Activated CD4-positive, alpha-beta T cell treated with anti-CD3 and anti-CD28 coated beads for 36 hours (primary cell): ENCODE results near the gene TUBA8. TPM values are rescaled to one million over a fixed set of nuclear protein-coding genes. Genes with fewer than 3 reads are reported as not detected.
"Not testable (repeated sequence)": the region's sequence is repeated elsewhere in the genome, so short reads cannot be mapped to it uniquely, and the experiment has no call there.

Experiments used
- ATAC-seq: fragments of 200-7000 bp; cut with Tn5 transposase; one replicate; pipeline ENCODE4 v1.10.0; 2021; ENCODE audit warnings: mild to moderate bottlenecking, moderate library complexity
- CTCF ChIA-PET: fragments of 350-600 bp; sonication (Branson Sonifier 250); formaldehyde crosslinking; loops from one replicate; lab custom pipeline; 2021; ENCODE audit warnings: antibody characterized with exemption; lab: Charles Lee
- POLR2A ChIA-PET: fragments of 350-600 bp; sonication (Branson Sonifier 250); formaldehyde crosslinking; loops from one replicate; lab custom pipeline; 2021; ENCODE audit warnings: antibody characterized with exemption, inconsistent platforms; lab: Charles Lee
- DNase-seq: peaks from one replicate; pipeline ENCODE4 v3.0.0-alpha.2; 2020
- H3K27ac Mint-ChIP-seq: one replicate; pipeline ENCODE4 v1.8.0; 2021; ENCODE audit warnings: mixed read lengths
- H3K27me3 Mint-ChIP-seq: one replicate; pipeline ENCODE4 v1.8.0; 2021; ENCODE audit warnings: mixed read lengths
- H3K36me3 Mint-ChIP-seq: one replicate; pipeline ENCODE4 v1.8.0; 2021; ENCODE audit warnings: low read depth, mixed read lengths
- H3K4me1 Mint-ChIP-seq: one replicate; pipeline ENCODE4 v1.8.0; 2021; ENCODE audit warnings: mixed read lengths
- H3K4me3 Mint-ChIP-seq: one replicate; pipeline ENCODE4 v1.8.0; 2021; ENCODE audit warnings: mild to moderate bottlenecking, moderate library complexity, mixed read lengths
- H3K9me3 Mint-ChIP-seq: one replicate; pipeline ENCODE4 v1.8.0; 2021; ENCODE audit warnings: low read depth, mixed read lengths
- intact Hi-C, 2 experiments: fragments of 100-400 bp; cut with DNase I in 1 of 2; cut with micrococcal nuclease in 1 of 2; formaldehyde crosslinking; loops; one replicate each; pipeline versions ENCODE4 v1.14.2 to v1.15.1; 2022 to 2024; cut with DNase I, micrococcal nuclease
- total RNA-seq, 2 experiments: library from RNA; stranded (reverse); gene quantifications; one replicate each; pipeline ENCODE4 v1.2.3, GENCODE V29; 2021

The TUBA8 gene
- total RNA-seq, 2 experiments from 2014 or later: 1.9 to 2.6 TPM

DNA sequence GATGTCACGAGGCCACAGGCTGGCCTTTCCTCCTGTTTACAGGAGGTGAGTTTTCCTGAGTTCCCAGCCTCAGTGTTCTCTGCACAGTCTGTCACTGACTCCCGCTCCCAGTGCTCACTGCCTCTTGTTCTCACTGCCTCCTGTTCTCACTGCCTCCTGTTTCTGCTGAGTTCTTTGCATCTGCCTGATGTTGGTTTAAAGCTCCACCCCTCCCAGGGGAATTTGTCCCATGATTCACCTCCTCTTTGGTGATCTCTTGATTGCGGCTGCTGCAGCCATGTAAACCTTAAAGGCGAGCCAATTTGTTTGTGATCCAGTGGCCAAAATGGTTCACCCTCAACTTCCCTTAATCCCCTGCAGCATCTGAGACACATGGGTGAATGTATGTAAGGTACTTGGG is 6.0 kb upstream of the TUBA8 start:
- CTCF ChIA-PET: interaction anchor here (3.0 kb wide), 1 partner anchor 26 kb away, joined by 11 read pairs; the partner anchor contains the start of gene PEX26

DNA sequence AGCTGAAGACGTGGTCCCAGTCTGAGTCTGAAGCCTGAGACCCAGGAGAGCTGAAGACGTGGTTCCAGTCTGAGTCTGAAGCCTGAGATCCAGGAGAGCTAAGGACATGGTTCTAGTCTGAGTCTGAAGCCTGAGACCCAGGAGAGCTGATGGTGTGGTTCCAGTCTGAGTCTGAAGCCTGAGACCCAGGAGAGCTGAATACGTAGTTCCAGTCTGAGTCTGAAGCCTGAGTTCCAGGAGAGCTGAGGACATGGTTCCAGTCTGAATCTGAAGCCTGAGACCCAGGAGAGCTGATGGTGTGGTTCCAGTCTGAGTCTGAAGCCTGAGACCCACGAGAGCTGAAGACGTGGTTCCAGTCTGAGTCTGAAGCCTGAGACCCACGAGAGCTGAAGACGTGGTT is 4.6 kb upstream of the TUBA8 start:
- peak; percentile 42 for DNase-seq
- Mint-ChIP-seq H3K9me3 (peaks cover 16% of the 10 kb centered on the region), H3K36me3 (peaks cover 49% of the 10 kb centered on the region), H3K27me3 (peaks cover 24% of the 10 kb centered on the region), H3K4me1 (peaks cover 64% of the 10 kb centered on the region), H3K27ac (peak overlapping the region; percentile 79)
- intact Hi-C loops: loop anchor here (1.0 to 5.0 kb wide), 4 partner anchors 9 to 46 kb away; partner anchors contain the start of gene USP18 (in 1 of the 2)
- ChIA-PET CTCF (interaction anchor here (0.7 to 3.0 kb wide), 4 partner anchors 27 to 858 kb away, joined by 3 to 11 read pairs (median 6); partner anchors contain the start of gene PEX26), POLR2A (interaction anchor here (1.1 to 2.0 kb wide), 2 partner anchors 15 to 28 kb away, joined by 4 to 11 read pairs; partner anchors contain the start of gene PEX26)
- H3K4me3 Mint-ChIP-seq, ATAC-seq: not testable (repeated sequence)

More for the DNA sequence above, 6.0 kb upstream of the TUBA8 start:
- ATAC-seq: no peak
- H3K27me3 Mint-ChIP-seq: peaks cover 14% of the 10 kb centered on the region
- H3K9me3 Mint-ChIP-seq: peaks cover 16% of the 10 kb centered on the region
- DNase-seq: no peak
- H3K4me3 Mint-ChIP-seq: no peak overlapping the region
- intact Hi-C loops: loop anchor here in 1 of 2 experiments (1.0 kb wide), 1 partner anchor 27 kb away; the partner anchor contains the start of gene PEX26
- H3K36me3 Mint-ChIP-seq: peaks cover 54% of the 10 kb centered on the region
- H3K27ac Mint-ChIP-seq: no peak overlapping the region
- peaks cover 54% of the 10 kb centered on the region for H3K4me1 Mint-ChIP-seq
- POLR2A ChIA-PET: no interaction called here

DNA sequence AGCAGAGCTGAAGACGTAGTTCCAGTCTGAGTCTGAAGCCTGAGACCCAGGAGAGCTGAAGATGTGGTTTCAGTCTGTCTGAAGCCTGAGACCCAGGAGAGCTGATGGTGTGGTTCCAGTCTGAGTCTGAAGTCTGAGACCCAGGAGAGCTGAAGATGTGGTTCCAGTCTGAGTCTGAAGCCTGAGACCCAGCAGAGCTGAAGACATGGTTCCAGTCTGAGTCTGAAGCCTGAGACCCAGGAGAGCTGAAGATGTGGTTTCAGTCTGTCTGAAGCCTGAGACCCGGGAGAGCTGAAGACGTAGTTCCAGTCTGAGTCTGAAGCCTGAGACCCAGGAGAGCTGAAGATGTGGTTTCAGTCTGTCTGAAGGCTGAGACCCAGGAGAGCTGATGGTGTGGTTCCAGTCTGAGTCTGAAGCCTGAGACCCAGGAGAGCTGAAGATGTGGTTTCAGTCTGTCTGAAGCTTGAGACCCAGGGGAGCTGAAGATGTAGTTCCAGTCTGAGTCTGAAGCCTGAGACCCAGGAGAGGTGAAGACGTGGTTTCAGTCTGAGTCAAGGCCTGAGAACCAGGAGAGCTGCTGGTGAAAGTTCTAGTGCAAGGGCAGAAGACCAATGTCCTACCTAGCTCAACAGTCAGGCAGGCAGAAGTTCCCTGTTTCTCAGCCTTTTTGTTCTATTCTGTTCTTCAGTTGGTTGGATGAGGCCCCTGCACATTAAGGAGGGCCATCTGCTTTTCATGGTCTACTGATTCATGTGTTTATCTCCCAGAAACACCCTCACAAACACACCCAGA is 3.9 kb upstream of the TUBA8 start:
- not testable (repeated sequence) for H3K4me3 Mint-ChIP-seq
- H3K36me3 Mint-ChIP-seq: peaks cover 42% of the 10 kb centered on the region
- peak overlapping the region; percentile 56 for H3K27ac Mint-ChIP-seq
- POLR2A ChIA-PET: interaction anchor here (0.6 to 2.0 kb wide), 3 partner anchors 15 to 110 kb away, joined by 4 to 11 read pairs (median 4); partner anchors contain the start of gene PEX26
- CTCF ChIA-PET: interaction anchor here (0.7 to 3.0 kb wide), 4 partner anchors 28 to 321 kb away, joined by 3 to 11 read pairs (median 6); partner anchors contain the start of gene PEX26
- ATAC-seq (peak; percentile 37), DNase-seq (peak; percentile 68)
- H3K4me1 Mint-ChIP-seq: peaks cover 64% of the 10 kb centered on the region
- peaks cover 29% of the 10 kb centered on the region for H3K27me3 Mint-ChIP-seq
- intact Hi-C loops: loop anchor here (1.0 to 5.0 kb wide), 4 partner anchors 9 to 46 kb away; partner anchors contain the start of gene USP18 (in 1 of the 2)
- peaks cover 16% of the 10 kb centered on the region for H3K9me3 Mint-ChIP-seq

DNA sequence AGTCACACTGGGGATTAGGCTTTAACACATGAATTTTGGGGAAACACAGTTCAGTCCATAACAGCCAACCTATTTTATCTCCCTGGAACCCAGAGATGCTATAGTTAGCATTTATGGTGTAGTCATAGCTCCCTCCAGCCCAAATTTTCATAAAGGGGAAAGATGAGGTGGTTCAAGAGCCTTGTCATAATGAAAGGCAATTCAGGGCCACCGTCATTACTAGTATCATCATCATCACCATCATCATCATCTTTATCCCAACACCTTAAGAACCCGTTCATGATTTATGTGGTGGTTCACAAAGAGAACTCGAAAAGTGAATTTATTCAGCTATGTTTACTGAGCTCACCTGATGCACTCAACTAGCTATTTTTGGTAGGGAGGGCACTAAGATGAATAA is 2.4 kb upstream of the TUBA8 start:
- DNase-seq (no peak), ATAC-seq (peak; percentile 9)
- H3K36me3 Mint-ChIP-seq: peaks cover 32% of the 10 kb centered on the region
- peaks cover 36% of the 10 kb centered on the region for H3K27me3 Mint-ChIP-seq
- POLR2A ChIA-PET: no interaction called here
- intact Hi-C loops: loop anchor here in 1 of 2 experiments (5.0 kb wide), 1 partner anchor 44 kb away; the partner anchor contains the start of gene USP18
- peaks cover 59% of the 10 kb centered on the region for H3K4me1 Mint-ChIP-seq
- H3K9me3 Mint-ChIP-seq: peaks cover 16% of the 10 kb centered on the region
- H3K4me3 Mint-ChIP-seq: no peak overlapping the region
- no peak overlapping the region for H3K27ac Mint-ChIP-seq
- CTCF ChIA-PET: interaction anchor here (1.0 kb wide), 1 partner anchor 340 kb away, joined by 3 read pairs; no protein-coding TSS in a partner anchor

DNA sequence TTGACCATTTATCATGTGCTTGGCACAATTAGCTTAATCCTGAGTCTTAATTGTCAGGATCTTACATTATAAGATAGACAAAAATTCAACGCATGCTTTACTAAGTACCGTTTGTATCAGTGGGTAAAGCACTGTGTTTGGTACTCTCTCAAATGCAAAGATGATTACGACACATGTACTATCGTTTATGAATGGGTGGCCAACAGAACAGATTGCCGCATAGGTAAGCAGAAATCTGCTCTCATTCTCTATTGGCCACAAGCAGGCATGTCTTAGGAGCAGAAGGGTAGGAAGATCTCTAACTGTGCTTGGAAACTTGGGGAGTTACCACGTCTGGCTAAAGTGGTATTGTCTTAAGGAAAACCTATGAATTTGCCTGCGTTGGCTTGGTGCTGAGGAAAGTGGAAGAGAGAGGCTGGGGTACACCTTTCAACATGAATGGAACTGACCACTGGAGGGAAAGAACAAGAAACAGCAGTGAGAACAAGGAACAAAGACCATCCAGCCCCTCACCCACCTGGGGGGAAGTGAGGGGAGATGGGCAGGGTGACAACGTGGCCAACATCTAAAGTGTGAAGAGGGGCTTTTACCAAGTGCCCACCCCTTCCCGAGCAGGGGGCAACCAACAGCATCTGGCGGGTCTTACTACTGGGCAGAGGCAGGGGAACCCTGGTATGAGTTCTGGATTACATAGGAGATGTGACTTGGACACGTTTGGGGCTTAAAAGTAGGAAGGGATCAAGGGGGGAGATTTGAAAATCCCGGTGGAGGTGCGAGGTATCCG is 1.0 kb upstream of the TUBA8 start:
- H3K27ac Mint-ChIP-seq: no peak overlapping the region
- CTCF ChIA-PET: interaction anchor here (0.5 to 1.2 kb wide), 2 partner anchors 37 to 129 kb away, joined by 3 read pairs; no protein-coding TSS in a partner anchor
- peaks cover 57% of the 10 kb centered on the region for H3K4me1 Mint-ChIP-seq

DNA sequence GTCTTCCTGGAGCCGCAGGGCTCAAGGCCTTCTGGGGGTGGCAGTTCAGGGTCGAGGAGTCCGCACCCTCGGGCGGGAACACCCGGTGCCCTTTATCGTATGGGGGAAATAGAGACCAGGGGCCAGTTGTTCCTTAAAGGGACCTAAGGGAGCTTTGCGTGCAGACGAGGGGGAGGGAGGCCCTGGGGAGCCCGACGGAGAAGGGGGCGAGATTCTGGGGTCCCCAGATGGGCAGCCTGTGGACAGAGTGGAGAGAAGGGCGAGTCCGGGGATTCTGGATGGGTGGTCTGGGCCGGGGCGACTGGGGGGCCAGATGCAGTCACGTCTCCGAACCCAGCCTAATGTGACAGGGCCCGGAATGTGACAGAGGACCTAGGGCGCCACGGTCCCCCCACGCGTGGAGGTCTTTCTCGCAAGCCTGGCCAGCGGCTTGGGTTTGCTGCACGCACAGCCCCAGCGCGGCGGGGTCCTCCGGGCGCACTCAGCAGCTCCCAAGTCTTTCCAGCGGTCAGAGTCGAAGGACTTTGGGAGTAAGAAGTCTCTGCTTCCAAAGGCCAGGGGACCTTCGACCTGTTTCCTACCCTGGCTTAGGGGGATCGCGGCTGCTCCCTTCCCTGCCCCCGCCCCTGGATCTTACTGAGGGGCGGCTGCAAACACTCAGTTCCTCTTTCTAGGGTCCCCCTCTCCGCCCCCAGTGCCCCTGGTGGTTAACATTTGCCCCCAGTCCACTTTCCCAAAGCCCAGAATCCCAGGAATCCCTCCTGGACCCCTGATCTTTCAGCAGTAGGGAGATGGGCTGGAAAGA is 547 bp downstream of the TUBA8 start:
- Mint-ChIP-seq H3K4me3 (peak overlapping the region; percentile 39), H3K36me3 (peaks cover 7% of the 10 kb centered on the region), H3K9me3 (peaks cover 7% of the 10 kb centered on the region), H3K27me3 (peaks cover 39% of the 10 kb centered on the region), H3K4me1 (peaks cover 44% of the 10 kb centered on the region), H3K27ac (no peak overlapping the region)
- POLR2A ChIA-PET: no interaction called here
- CTCF ChIA-PET: interaction anchor here (0.5 to 1.2 kb wide), 2 partner anchors 39 to 43 kb away, joined by 3 read pairs; no protein-coding TSS in a partner anchor
- DNase-seq: no peak
- intact Hi-C loops: loop anchor here (2.0 to 5.0 kb wide), 3 partner anchors 34 to 40 kb away; partner anchors contain the start of genes PEX26 (in 2 of the 2) and USP18 (in 1 of the 2)
- ATAC-seq: no peak

More for the DNA sequence above, 1.0 kb upstream of the TUBA8 start:
- intact Hi-C loops: loop anchor here (2.0 to 5.0 kb wide), 4 partner anchors 32 to 43 kb away; partner anchors contain the start of genes PEX26 (in 2 of the 2) and USP18 (in 2 of the 2)
- no peak for DNase-seq
- POLR2A ChIA-PET: interaction anchor here (1.0 kb wide), 1 partner anchor 40 kb away, joined by 4 read pairs; the partner anchor contains the start of gene USP18
- H3K36me3 Mint-ChIP-seq: peaks cover 21% of the 10 kb centered on the region
- no peak for ATAC-seq
- H3K4me3 Mint-ChIP-seq: peak overlapping the region; percentile 46
- peaks cover 42% of the 10 kb centered on the region for H3K27me3 Mint-ChIP-seq
- peaks cover 15% of the 10 kb centered on the region for H3K9me3 Mint-ChIP-seq

DNA sequence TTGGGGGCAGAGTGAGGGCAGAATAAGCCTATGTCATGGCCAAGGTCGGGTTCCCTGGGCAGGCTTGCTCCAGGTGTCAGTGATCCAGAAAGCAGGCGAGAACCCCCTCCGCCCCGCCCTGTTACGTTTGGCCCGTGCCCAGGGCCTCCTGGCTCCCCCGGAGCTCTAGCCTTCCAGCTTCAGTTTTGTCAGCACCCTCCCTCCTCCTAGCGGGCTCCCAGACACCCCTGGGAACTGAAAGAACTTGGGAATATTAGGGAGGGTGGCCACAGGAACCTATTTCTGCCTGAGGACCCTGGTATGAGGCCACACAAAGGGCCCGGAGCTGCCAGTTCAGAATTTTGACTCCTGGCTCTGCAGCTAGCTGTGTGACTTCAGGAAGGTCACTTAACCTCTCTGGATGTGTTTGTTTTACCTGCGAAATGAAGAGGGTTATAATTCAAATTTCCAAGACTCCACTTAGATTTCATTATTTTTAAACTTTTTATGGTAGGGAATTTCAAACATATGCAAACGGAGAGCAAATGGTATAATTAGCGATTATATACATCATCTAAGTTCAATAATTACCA is 1.2 kb downstream of the TUBA8 start:
- ATAC-seq (no peak), DNase-seq (no peak)
- ChIA-PET CTCF (interaction anchor here (0.5 kb wide), 1 partner anchor 473 kb away, joined by 3 read pairs; no protein-coding TSS in a partner anchor), POLR2A (no interaction called here)
- H3K36me3 Mint-ChIP-seq: peaks cover 7% of the 10 kb centered on the region
- H3K27ac Mint-ChIP-seq: no peak overlapping the region
- intact Hi-C loops: loop anchor here (2.0 to 5.0 kb wide), 3 partner anchors 35 to 39 kb away; partner anchors contain the start of genes PEX26 (in 2 of the 2) and USP18 (in 1 of the 2)
- H3K9me3 Mint-ChIP-seq: peaks cover 3% of the 10 kb centered on the region
- H3K27me3 Mint-ChIP-seq: peaks cover 39% of the 10 kb centered on the region
- peaks cover 40% of the 10 kb centered on the region for H3K4me1 Mint-ChIP-seq
- H3K4me3 Mint-ChIP-seq: no peak overlapping the region

DNA sequence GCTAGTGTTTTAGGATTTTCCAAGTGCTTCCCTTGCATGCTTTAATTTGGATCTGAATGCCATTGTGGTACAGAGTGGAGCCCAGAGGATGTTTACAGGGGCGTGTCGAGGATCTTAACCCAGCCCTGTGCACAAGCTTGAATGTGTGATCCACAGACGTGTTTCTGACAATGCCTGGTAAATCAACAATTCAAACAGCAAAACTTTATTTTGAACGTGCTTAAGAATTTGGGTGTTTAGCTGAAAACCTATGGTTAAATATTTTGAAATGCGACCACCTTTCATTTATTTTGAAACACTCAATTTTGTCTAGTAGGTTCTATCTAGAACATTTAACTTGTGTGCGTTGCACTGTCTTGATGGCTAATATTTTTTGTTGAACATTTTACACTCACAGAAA is 1.8 kb downstream of the TUBA8 start:
- POLR2A ChIA-PET: no interaction called here
- ATAC-seq (no peak), DNase-seq (no peak)
- Mint-ChIP-seq H3K4me3 (no peak overlapping the region), H3K4me1 (peaks cover 35% of the 10 kb centered on the region), H3K27ac (no peak overlapping the region), H3K9me3 (peaks cover 3% of the 10 kb centered on the region), H3K27me3 (peaks cover 38% of the 10 kb centered on the region), H3K36me3 (peaks cover 4% of the 10 kb centered on the region)
- CTCF ChIA-PET: no interaction called here
- intact Hi-C loops: loop anchor here in 1 of 2 experiments (5.0 kb wide), 1 partner anchor 35 kb away; the partner anchor contains the start of gene PEX26

DNA sequence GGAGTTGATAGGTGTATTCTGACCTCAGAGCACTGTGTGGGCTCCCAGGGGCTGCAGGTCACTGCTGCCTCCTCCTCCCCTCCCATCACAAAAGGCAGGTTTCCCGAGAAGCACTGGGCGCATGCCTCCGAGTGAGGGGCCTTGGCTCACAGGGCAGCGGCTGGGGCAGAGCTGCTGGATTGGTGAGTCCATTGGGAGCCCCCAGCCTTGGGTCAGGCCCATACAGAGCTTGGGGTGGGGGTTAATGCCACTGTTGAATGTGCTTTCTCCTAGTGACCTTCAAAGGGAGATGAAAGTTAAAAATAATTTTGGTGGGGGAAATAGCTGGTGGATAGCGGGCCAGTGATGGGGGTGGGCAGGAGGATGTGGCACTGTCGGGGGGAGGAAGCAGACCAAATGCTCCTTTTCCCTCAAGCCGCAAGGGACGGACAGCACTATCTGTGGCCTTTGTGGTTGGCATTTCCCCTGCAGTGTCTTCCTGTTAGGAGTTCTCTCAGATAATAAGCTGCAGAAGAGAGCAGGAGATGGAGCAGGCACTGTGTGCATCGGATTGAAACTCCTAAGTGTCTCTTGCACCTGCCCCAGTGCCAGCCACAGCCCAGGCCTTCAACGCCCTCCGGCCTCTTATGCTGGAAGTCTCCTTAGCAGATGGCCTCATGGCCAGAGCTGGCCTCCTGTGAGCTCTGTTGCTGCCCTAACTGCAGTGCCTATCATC is 3.2 kb downstream of the TUBA8 start:
- POLR2A ChIA-PET: interaction anchor here (0.5 to 0.8 kb wide), 2 partner anchors 36 to 463 kb away, joined by 3 to 8 read pairs; partner anchors contain the start of gene PEX26
- Mint-ChIP-seq H3K9me3 (no peaks in the 10 kb centered on the region), H3K27ac (no peak overlapping the region), H3K4me3 (no peak overlapping the region), H3K36me3 (no peaks in the 10 kb centered on the region), H3K27me3 (peaks cover 30% of the 10 kb centered on the region), H3K4me1 (peaks cover 25% of the 10 kb centered on the region)
- no peak for DNase-seq
- intact Hi-C loops: loop anchor here in 1 of 2 experiments (5.0 kb wide), 1 partner anchor 37 kb away; the partner anchor contains the start of gene PEX26
- CTCF ChIA-PET: interaction anchor here (1.6 kb wide), 1 partner anchor 11 kb away, joined by 3 read pairs; no protein-coding TSS in a partner anchor
- ATAC-seq: no peak
